Stimulated activated CD8-positive, alpha-beta memory T cell treated with anti-CD3 and anti-CD28 coated beads, Interleukin-4, amount 100 ng/mL, for 48 hours (primary cell): Measurements from ENCODE around the gene ARRDC1.
"Not testable (repeated sequence)": the region's sequence is repeated elsewhere in the genome, so short reads cannot be mapped to it uniquely, and the experiment has no call there.

Experiments
- DNase-seq: peaks from one replicate; pipeline ENCODE4 v3.0.0-alpha.2; 2020

Gene ARRDC1

DNA sequence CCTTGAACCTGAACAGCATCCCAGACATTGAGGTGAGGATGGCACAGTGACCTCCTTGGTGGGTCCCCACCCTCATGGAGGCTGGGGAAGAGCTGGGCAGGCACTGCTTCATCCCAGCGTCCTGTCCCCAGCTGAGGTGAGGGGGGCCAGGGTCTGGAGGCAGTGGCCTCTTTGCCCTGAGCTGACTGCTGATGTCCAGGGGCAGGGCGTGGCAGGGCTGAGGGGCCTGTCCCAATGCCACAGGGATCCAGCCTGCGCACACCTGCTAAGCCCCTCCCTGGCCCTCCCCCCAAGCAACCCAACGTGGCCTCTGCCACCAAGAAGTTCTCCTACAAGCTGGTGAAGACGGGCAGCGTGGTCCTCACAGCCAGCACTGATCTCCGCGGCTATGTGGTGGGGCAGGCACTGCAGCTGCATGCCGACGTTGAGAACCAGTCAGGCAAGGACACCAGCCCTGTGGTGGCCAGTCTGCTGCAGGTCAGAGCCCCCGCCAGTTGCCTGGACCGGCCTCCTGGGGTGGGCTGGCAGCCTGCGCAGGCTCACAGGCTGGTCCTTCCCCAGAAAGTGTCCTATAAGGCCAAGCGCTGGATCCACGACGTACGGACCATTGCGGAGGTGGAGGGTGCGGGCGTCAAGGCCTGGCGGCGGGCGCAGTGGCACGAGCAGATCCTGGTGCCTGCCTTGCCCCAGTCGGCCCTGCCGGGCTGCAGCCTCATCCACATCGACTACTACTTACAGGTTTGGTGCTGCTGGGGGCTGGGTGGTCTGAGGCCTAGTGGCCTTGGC, 8.4 kb downstream of the ARRDC1 start:
- no peak for DNase-seq

GRCh38 chr9:137614631-137615386, 9.3 kb downstream of the ARRDC1 start:
- no peak for DNase-seq

DNA sequence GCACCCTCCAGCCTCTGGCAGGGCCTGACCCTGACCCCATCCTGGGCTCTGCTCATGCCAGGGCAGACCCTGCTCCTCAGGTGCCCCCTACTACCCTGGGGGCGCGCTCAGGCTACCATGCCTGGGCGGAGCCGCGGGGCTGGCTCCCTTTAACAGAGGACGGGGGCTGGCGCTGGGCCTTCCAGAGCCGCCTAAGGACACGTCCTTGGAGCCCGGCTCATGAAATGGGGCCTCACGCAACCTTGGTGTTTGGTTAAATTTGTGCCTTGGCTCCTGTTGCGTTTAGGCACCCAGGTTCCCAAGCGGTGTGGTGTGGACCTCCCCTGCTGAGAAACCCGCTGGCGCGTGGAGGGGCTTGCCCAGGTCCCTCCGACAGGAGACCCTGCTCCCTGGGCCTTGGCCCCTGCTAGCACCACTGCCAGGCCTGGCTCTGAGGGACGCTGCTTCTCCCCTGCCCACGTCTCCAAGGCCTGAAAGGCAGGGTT, 9.9 kb downstream of the ARRDC1 start:
- DNase-seq = no peak

- DNase-seq = peak; percentile 92
Measured at GRCh38 chr9:137618105-137619067, 12.9 kb downstream of the ARRDC1 start, which contains the start of gene EHMT1. TSS of gene EHMT1 (plus strand) at chr9:137619005. CDS start at chr9:137619029, 24 bp downstream.

GRCh38 chr9:137619240-137620047, 14.0 kb downstream of the ARRDC1 start:
- DNase-seq = peak; percentile 59

DNA sequence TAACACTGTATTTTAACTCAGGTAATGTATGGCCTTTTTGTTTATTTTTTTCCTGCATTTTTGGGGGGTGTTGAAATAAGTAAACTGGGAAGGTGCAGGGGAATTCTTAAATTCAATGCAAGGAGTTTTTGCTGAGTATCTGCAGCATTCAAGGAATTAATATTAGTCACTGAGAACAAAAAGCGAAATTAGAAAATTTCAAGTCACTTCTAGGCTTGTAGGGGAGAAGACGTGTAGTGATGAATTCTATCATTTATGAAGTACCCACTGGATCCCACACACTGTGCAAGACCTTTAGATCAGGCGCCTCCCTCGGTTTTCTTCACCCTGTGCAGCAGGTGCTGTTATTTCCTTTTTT, 14.5 kb downstream of the ARRDC1 start:
- no peak for DNase-seq

DNA sequence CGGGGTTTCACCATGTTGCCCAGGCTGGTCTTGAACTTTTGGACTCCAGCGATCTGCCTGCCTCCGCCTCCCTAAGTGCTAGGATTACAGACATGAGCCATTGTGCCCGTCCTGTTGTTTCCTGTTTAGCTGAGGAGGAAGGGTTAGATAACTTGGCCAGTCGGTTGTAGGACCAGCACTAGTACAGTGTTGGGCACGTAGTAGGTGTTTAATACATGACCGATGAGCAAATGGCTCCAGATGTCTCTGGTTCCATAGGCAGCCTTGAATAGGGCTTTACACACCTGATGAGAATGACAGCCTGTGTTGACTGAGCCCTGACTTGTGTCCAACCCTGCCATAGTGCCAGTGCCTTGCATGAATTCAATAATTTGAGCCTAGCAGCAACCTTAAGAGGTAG, 15.1 kb downstream of the ARRDC1 start:
- DNase-seq = no peak

DNA sequence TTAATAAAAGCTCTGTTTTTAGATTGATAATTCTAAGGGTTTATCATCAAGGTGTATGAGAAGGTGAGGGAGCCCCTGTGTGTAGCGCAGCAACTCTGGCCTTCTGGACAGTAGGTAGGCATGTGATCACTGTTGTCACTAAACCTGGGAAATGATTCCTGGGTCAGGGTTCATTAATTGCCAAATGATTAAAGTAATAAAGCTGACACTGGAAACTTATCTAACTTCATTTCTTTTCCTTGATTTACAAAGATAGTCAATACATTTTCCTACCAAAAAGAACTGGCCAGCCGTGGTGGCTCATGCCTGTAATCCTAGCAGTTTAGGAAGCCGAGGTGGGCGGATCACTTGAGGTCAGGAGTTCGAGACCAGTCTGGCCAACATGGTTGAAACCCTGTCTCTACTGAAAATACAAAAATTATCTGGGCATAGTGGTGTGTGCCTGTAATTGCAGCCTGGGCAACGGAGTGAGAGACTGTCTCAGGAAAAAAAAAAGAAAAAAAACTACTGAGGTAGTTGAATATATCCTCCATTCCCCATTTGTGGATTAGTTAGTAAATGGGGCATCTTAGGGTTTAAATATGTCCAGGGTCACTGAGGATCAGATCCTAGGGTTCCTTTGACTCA, 15.8 kb downstream of the ARRDC1 start:
- no peak for DNase-seq

- not testable (repeated sequence) for DNase-seq
Measured at GRCh38 chr9:137622211-137622610, 16.7 kb downstream of the ARRDC1 start.

DNA sequence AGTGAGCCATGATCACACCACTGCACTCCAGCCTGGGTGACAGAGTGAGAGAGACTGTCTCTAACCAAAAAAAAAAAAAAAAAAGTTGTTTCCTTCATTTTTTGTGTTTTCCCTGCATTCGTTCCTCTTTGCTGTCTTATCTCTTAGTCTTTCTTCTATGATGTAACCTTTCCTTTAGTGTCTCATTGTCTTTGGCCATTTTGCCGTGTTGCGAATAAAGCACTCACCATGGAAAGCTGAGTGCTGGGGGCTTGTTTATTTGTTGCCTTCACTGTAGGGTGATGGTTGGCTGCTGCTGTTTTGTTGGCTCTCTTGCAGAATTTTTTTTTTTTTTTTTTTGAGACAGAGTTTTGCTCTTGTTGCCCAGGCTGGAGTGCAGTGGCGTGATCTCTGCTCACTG, 21.0 kb downstream of the ARRDC1 start:
- no peak for DNase-seq

GRCh38 chr9:137627406-137627805, 21.9 kb downstream of the ARRDC1 start:
- not testable (repeated sequence) for DNase-seq

DNA sequence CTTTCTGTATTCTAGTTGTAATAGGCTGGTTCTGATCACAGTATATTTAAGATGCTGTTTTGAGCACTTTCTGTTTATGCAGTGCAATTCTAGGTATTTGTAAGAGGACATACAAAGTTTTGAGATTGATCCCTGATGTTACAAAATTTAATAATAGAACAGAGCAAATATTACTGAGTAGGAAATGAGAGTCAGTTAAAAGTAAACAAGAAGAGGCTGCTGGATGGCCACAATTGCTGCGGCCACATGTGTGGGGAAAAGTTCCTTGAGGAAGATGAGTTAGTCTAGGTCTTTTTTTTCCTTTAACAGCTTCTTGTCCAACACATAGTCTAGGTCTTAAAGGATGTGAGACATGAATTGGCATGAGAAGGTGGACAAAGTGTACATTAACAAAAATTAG, 24.6 kb downstream of the ARRDC1 start:
- DNase-seq = no peak

- no peak for DNase-seq
Measured at GRCh38 chr9:137630679-137631078, 25.2 kb downstream of the ARRDC1 start.

- DNase-seq = no peak
Measured at GRCh38 chr9:137631345-137632229, 26.1 kb downstream of the ARRDC1 start.

GRCh38 chr9:137632230-137633161, 27.0 kb downstream of the ARRDC1 start:
- DNase-seq = no peak

- no peak for DNase-seq
Measured at GRCh38 chr9:137634016-137634415, 28.5 kb downstream of the ARRDC1 start.

GRCh38 chr9:137638680-137639079, 33.2 kb downstream of the ARRDC1 start:
- DNase-seq = no peak

DNA sequence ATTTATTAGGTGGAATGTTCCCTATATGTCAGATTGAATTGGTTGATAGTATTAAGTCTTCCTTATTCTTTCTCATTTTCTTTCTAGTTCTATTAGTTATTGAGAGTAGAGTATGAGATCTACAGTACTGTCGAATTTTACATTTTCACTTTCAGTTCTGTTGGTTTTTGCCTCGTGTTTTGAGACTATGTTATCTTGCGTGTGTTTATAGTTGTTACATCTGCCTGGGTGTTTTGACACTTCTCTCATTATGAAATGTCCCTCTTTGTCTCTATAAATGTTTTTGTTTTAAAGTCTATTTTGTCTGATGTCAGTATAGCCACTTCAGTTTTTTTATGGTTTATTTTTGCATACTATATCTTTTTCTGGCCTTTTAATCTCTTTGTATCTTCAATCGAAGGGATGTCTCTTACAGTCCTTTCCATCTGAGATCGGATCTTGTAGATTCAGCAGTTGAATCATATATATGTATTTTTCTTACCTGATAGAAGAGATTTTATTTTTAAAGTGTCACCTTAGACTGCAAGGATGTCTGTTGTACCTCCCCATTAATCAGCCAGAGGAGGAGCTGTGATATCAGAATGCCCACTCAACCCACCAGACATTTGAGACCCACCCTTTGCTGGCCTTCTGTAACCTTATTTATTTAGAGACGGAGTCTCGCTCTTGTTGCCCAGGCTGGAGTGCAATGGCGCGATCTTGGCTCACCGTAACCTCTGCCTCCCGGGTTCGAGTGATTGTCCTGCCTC, 34.0 kb downstream of the ARRDC1 start:
- DNase-seq = no peak

- DNase-seq = no peak
Measured at GRCh38 chr9:137640862-137641261, 35.4 kb downstream of the ARRDC1 start.
